GM03348 (cell line): ENCODE results near the gene TCEA2.

Source experiments
- DNase-seq: peaks from one replicate; pipeline ENCODE4 v3.0.0; 2012; ENCODE audit warnings: low spot score

TCEA2 gene

GRCh38 chr20:64035933-64036345 is 27.1 kb upstream of the TCEA2 start, which contains the start of gene C20orf204:
TSS of gene C20orf204 (plus strand) at chr20:64036182. CDS start at chr20:64036324, 142 bp downstream.
- DNase-seq = no peak

- no peak for DNase-seq
These were observed 26.4 kb upstream of the TCEA2 start for GRCh38 chr20:64036346-64037198.

GRCh38 chr20:64037199-64037497 is 25.9 kb upstream of the TCEA2 start:
- DNase-seq = no peak

DNA sequence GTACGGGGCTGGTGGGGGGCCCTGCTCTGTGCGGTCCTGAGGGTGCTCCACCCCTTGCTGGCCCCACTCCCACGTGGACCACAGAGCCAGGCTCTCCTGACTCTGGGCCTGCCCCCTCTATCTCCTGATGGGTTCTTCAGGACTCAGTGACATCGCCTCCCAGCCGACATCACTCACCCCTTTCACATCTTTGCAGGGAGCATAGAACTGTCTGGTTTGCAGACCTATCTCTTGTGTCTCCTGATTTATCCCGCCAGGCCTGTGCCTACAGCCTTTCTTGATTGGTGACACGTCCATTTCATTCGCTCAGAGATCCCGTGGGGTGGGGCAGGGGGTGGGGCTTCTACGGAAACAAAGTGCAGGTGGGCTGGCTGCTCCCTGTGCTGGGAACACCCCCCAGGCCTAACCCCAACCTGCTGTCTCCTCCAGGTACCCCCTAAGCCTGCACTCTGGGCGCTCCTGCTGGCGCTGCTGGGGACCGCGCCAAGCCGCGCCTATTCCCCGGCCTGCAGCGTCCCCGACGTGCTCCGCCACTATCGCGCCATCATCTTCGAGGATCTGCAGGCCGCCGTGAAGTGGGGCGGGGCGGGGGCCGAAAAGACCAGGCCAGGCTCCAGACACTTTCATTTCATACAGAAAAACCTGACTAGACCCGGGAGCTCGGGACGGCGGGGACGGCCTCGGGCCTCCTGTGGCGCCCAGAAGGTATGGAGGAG is 25.3 kb upstream of the TCEA2 start:
- no peak for DNase-seq

DNA sequence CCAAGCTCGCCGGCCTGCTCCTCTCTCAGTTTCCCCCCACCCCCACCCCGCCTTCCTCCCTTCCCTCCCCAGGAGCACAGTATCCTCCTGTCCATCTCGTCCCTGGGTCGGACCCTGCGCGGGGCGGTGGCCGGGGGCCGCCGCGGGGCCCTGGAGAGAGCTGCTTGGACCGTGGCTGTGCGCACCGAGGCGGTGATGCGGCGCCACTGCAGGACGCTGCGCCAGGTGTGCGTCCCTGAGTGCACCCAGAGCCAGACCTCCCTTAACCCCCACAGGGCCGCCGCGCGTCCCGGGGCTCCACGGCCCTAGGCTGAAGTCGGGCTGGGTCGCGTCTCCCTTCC is 24.8 kb upstream of the TCEA2 start:
- no peak for DNase-seq

GRCh38 chr20:64038565-64039292 is 24.3 kb upstream of the TCEA2 start:
- peak; percentile 90 for DNase-seq

DNA sequence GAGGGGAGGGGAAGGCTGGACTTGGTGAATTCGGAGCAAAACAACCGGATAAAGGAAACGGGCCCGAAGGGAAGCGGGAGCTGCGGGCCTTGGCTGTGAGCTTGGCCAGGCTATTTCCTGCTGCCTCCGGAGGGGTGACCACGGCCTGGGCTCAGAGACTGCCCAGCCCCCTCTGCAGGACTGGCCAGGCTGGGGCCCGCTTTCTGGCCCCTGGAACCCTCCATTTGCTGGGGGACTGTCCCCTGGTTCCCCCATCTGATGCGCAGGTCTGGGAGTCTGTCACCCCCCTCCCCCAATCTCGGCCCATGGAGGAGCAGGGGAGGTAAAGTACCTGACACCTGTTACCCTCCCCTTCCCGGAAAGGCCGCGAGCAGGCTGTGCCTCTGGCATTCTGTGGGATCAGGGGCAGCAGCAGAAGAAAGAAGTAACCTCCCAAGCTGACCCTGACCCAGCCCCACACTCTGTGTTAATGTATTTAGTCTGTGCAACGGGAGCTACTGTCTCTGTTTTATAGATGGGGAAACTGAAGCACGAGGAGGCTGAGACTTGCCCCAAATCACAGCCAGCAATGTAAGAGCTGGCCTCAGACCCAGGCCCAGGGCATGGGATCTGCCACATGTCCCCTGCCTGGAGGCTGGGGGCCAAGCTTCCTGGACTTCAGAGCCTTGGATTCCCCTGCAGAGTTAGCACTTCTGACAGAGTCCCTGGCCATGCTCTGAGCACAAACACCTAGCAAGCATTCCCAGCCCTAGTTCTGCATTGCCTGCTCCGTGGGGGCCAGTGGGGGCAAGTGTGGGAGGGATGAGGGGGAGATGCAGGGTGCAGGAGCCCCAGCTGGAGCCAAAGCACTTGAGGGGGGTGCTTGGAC is 23.5 kb upstream of the TCEA2 start:
- no peak for DNase-seq

DNA sequence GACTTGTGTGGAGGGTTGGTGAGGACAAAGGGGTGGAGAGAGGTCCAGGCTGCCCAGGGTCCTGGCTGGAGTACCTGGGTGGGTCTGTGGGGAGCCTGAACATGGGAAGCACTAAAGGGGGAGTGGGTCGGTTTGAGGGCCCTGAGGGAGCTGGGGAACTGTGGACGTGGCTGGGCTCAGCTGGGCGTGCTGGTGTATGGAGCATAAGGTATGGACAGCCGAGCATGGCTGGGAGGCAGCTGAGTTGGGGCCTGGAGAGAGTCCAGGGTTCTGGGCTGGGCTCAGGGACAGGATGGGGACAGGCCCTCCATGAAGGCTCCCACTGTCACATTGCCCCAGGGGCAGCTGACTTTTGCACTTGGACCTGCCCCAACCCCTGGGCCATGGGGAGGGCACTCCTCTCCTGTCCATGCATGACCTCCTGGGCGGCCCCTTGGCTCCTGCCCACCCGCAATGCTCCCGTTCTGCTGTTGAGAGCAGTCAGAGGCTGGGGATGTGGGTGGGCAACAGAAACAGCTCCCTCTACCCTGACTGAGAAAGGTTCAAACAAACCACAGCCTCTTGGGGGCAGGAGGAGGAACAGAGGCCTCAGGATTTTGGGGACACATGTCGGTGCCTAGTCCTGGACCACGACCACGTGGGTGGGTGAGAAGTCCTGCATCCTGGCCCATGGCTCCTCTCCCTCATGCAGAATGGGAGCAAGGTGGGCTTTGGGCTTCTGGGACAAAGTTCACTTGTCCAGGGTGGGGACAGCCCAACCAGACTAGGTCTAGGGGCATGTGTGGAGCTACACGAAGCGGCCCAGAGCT is 22.6 kb upstream of the TCEA2 start:
- DNase-seq = no peak

DNA sequence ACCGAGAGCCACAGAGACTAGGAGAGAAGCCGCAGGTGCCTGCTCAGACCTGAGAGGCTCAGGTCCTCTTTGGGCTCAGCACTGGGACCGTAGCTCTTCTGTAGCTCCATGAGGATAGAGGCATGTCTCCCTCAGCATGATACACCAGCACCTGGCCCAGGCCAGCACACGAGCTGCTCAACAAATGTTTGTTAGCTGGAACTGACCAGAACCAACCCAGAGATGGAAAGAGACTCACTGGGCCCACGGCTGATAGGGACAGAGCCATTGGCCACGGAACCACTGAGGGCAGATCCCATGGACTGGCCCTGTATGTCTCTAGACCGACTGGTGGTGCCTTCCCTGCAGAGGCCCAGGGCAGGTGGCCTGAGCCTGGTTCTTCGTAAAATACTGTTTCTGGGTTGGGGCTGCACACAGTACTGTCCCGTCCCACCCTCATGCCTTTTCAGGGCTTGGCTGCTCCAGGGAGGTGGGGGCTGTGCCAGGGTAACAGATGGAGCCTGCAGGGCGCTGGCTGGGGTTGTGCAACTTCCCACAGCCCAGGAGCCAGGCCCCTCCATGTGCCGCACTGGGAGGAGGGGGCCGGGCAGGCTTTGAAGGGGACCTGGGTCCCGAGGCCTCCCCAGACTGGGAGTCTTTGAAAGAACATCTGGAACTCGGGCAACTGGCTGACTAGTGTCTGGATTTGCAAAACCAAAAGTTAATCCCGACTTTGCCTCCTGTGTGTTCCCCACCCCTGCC is 21.8 kb upstream of the TCEA2 start:
- DNase-seq = peak; percentile 54

- no peak for DNase-seq
These were observed 21.3 kb upstream of the TCEA2 start for GRCh38 chr20:64041781-64042053.

DNA sequence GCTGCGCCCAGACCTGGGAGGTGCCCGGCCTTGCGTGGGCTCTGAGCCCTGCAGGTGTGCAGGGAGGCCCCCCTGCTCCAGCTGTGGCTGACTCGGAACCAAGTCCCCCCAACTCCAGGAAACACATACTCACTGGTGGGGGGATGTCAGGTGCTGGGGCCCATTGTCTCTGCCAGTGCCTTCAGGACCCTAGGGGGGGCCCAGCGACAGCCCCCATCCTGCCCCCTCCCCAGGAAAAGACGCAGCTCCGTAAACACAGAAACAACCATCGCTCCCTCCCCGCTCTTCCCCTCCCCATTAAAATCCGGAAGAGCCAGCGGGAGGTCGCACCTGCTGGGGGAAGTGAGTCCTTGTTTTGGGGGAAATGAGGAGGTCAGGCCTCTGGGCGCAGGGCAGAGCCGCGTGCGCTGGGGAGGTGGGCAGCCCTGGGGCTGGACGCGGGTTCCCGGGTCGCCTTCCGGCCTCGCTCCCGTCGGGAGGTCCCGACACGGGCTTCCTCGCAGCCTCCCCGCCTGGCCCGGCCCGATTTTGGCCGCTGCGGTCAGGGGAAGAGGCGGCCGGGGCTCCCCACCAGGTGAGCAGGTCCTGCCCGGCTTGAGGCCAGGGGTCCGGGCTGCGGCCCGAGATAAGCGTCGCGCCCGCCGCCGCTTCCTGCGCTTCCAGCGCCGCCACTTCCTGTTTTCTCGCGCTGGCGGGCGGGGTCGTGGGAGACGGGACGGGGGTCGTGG is 20.8 kb upstream of the TCEA2 start:
- DNase-seq = no peak

DNA sequence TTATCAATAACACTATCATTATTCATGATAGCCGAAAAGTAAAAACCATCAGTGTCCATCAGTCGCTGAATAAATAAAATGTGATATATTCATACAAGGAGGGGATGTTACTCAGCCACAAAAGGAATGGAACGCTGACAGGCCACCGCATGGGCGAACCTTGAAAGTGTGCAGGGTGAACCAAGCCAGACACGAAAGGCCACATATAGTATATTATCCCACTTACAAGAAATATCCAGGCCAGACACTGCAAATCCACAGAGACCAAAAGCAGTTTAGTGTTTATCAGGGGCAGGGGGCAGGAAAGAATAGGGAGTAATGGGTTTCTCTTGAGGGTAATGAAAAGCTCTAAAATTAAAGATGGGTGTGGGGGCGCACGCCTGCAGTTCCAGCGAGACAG is 19.2 kb upstream of the TCEA2 start:
- DNase-seq = no peak

- peak; percentile 80 for DNase-seq
These were observed 18.3 kb upstream of the TCEA2 start for GRCh38 chr20:64044484-64045247.

DNA sequence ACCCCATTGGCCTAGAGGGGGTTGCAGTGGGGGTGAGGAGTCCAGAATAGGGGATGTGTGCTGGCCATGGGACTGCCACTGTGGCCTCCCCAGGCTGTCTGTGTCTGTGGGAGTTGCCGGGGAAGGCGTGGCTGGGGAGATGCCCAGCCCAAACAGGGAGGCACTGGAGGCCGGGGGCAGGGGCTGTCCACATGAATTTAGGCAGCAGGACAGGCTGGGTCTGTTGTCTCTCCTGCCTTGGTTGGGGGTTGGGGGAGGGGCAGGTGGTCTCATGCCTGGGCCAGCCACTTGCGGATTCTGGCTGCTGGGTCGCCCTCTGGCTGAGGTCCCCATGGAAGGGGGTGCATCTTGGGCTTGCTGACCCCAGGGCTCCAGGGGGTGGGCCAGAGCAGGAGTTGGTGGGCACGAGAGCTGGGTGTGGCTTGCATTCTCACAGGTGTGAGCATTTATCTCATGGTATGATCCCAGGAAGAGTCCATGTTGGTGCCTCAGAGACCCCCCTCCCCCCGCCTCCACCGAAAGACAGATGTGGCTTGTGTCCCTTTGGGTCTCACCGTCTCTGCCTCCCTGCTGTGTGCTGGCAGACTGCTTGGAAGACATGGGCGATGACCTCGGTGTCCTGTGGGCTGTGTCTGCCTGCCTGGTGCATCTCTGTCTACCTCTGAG is 17.5 kb upstream of the TCEA2 start:
- DNase-seq = no peak

GRCh38 chr20:64047046-64047389 is 16.0 kb upstream of the TCEA2 start:
- DNase-seq = no peak

DNA sequence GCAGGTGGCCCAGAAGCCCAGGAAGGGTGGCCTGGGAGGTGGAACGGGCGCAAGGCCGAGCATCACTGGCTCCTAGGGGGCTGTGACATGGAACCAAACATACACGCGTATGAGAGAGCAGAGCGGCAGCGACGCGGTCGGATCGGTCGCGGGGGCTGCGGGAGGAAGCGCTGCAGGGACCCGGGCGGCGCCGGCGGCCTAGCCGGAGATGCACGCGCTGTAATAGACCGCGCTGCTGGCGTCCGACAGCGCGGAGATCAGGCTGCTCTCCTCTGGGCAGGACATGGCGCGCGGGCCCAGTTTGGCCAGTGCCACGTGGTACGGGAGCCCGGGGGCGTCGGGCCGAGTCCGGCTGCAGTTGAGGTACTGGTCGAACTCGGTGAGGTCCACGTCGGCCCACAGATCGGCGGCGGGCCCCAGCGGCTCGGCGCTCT is 15.0 kb upstream of the TCEA2 start:
- DNase-seq = no peak

DNA sequence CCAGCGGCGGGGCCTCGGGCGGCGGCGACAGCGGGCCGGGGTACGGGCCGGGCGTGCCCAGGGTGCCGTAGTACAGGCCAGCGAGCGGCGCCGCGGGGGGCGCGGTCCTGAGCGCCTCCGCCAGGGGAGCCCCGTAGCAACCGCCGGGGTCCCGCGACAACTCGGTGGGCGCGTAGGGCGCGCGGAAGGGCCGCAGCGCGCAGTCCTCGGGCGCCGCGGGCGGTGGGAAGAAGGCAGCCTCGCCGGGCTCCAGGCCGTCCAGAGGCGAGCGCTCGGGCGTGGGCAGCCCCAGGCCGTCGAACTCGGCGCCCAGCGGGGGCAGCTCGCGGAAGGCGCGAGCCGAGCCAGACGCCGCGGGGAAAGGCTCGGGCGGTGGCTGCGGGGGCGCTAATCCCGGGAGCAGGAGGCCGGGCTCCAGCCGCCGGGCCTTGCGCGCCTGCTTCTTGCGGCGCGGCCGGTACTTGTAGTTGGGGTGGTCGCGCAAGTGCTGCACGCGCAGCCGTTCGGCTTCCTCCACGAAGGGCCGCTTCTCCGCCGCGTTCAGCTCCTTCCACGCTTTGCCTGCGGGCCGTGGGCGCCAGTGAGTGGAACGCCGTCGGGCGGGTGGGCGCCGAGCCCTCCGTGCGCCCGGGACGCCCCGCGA is 14.5 kb upstream of the TCEA2 start:
- no peak for DNase-seq
